ENCODE data around the gene UGT1A8. TPM values are rescaled to one million over a fixed set of nuclear protein-coding genes. Genes with fewer than 3 reads are reported as not detected.
A peak's percentile ranks its signal among the peaks of the same experiment; 100 is the strongest.

The UGT1A8 gene
- total and polyA plus RNA-seq, 2 donors from 2014 or later = 30.0 TPM; not detected in 1

DNA sequence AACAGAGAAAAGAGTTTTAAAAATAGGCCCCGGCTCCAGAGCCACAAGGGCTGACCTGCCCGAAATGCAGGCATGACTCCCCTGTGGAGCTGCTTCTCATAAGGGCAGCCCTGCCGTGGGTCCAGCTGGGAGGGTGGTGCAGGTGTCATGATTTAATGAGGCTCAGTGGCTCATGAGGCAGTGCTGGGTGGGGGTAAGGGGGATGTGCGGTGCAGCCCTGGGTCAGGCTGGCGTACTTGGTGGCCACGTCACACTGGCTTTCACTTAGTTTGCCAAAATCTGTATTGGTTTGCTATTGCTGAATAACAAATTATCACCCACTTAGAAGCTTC lies 203.3 kb downstream of the UGT1A8 start:
- DNase-seq (peak in 1 of 5 donors; percentile 33), FAIRE-seq (no peak)
- Histone ChIP-seq H3K9ac (ENCODE audit: low read length in 3 of 3) (no peak overlapping the region), H3K4me1 (ENCODE audit: control insufficient read depth in 2 of 3, insufficient read depth in 2 of 3, low read depth in 1 of 3, low read length in 3 of 3) (no peaks in the 10 kb centered on the region), H3K36me3 (ENCODE audit: control insufficient read depth in 2 of 3, insufficient read depth in 3 of 3, low read length in 3 of 3) (no peaks in the 10 kb centered on the region), H3K9me3 (ENCODE audit: control insufficient read depth in 2 of 3, insufficient read depth in 1 of 3, low read length in 3 of 3) (no peaks in the 10 kb centered on the region), H3K27ac (ENCODE audit: low read depth in 2 of 2, low read length in 2 of 2) (no peak overlapping the region), H3K27me3 (ENCODE audit: control insufficient read depth, insufficient read depth, low read length) (no peaks in the 10 kb centered on the region), H3K4me3 (ENCODE audit: low read length in 3 of 3) (no peak overlapping the region)
- TF ChIP-seq CTCF (IDR thresholded peaks at IDR 0.05; ENCODE audit: borderline replicate concordance, extremely low read depth, insufficient read depth) = no peak
- intact Hi-C loops (cut with DNase I) = no loop called here

DNA sequence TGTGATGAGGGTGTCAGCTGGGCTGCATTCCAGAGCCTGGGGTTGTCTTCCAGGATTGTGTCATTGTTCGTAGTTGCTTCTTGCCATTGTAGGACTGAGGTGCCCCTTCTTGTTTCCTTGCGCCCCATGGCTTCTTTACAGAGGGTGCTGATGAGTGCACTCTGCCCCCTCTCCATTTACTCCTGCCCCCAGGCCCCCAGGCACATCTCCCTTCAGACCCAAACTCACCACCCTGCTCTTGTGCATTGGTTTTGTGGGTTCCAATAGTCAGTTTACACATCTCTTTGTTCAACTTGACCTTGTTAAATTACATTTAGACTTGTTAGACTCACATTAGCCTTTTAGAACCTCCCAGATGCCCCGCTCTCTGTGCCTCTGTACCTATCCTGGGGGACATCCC lies 203.8 kb downstream of the UGT1A8 start:
- no peak for TF ChIP-seq CTCF (IDR thresholded peaks at IDR 0.05; ENCODE audit: borderline replicate concordance, extremely low read depth, insufficient read depth)
- Histone ChIP-seq H3K9ac (ENCODE audit: low read length in 3 of 3) (no peak overlapping the region), H3K4me1 (ENCODE audit: control insufficient read depth in 2 of 3, insufficient read depth in 2 of 3, low read depth in 1 of 3, low read length in 3 of 3) (no peaks in the 10 kb centered on the region), H3K36me3 (ENCODE audit: control insufficient read depth in 2 of 3, insufficient read depth in 3 of 3, low read length in 3 of 3) (no peaks in the 10 kb centered on the region), H3K4me3 (ENCODE audit: low read length in 3 of 3) (no peak overlapping the region), H3K9me3 (ENCODE audit: control insufficient read depth in 2 of 3, insufficient read depth in 1 of 3, low read length in 3 of 3) (no peaks in the 10 kb centered on the region), H3K27me3 (ENCODE audit: control insufficient read depth, insufficient read depth, low read length) (no peaks in the 10 kb centered on the region), H3K27ac (ENCODE audit: low read depth in 2 of 2, low read length in 2 of 2) (no peak overlapping the region)
- intact Hi-C loops (cut with DNase I) = no loop called here
- FAIRE-seq (no peak), DNase-seq (peak in 1 of 5 donors; percentile 11)

DNA sequence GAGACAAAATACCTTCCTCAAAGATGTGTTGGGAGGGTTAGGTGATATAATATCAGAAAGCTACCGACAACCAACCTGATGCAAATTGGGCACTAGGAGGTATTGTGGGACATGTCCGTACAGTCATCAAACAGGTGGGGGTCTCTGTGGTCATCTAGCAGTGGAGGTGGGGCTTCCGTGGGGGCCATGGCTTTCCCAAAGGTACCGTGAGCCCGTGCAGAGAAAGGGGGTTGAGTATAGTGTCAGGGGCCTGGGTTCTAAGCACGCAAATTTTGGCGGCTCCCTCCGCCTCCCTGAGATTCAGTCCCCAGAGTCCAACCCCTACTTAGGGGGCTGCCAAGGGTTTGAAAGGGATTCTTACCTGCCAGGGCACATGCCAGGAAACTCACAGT lies 204.3 kb downstream of the UGT1A8 start:
- intact Hi-C loops (cut with DNase I) = no loop called here
- H3K27ac ChIP-seq (ENCODE audit: low read depth in 2 of 2, low read length in 2 of 2) = no peak overlapping the region
- H3K4me1 ChIP-seq (ENCODE audit: control insufficient read depth in 2 of 3, insufficient read depth in 2 of 3, low read depth in 1 of 3, low read length in 3 of 3) = no peaks in the 10 kb centered on the region
- no peak overlapping the region for H3K9ac ChIP-seq (ENCODE audit: low read length in 3 of 3)
- no peaks in the 10 kb centered on the region for H3K9me3 ChIP-seq (ENCODE audit: control insufficient read depth in 2 of 3, insufficient read depth in 1 of 3, low read length in 3 of 3)
- no peak for FAIRE-seq
- H3K27me3 ChIP-seq (ENCODE audit: control insufficient read depth, insufficient read depth, low read length) = no peaks in the 10 kb centered on the region
- no peaks in the 10 kb centered on the region for H3K36me3 ChIP-seq (ENCODE audit: control insufficient read depth in 2 of 3, insufficient read depth in 3 of 3, low read length in 3 of 3)
- TF ChIP-seq CTCF (IDR thresholded peaks at IDR 0.05; ENCODE audit: borderline replicate concordance, extremely low read depth, insufficient read depth) = no peak
- DNase-seq = no peak
- H3K4me3 ChIP-seq (ENCODE audit: low read length in 3 of 3) = no peak overlapping the region

- Histone ChIP-seq H3K9ac (ENCODE audit: low read length in 3 of 3) (no peak overlapping the region), H3K4me1 (ENCODE audit: control insufficient read depth in 2 of 3, insufficient read depth in 2 of 3, low read depth in 1 of 3, low read length in 3 of 3) (no peaks in the 10 kb centered on the region), H3K27me3 (ENCODE audit: control insufficient read depth, insufficient read depth, low read length) (no peaks in the 10 kb centered on the region), H3K27ac (ENCODE audit: low read depth in 2 of 2, low read length in 2 of 2) (no peak overlapping the region), H3K4me3 (ENCODE audit: low read length in 3 of 3) (no peak overlapping the region), H3K36me3 (ENCODE audit: control insufficient read depth in 2 of 3, insufficient read depth in 3 of 3, low read length in 3 of 3) (no peaks in the 10 kb centered on the region), H3K9me3 (ENCODE audit: control insufficient read depth in 2 of 3, insufficient read depth in 1 of 3, low read length in 3 of 3) (no peaks in the 10 kb centered on the region)
- no peak for FAIRE-seq
- intact Hi-C loops (cut with DNase I) = no loop called here
- TF ChIP-seq CTCF (IDR thresholded peaks at IDR 0.05; ENCODE audit: borderline replicate concordance, extremely low read depth, insufficient read depth) = no peak
- peak in 1 of 5 donors; percentile 68 for DNase-seq
Measured at GRCh38 chr2:233822101-233822771, 204.8 kb downstream of the UGT1A8 start.
